Measurements from ENCODE around the gene TAX1BP3.

TAX1BP3 gene

DNA sequence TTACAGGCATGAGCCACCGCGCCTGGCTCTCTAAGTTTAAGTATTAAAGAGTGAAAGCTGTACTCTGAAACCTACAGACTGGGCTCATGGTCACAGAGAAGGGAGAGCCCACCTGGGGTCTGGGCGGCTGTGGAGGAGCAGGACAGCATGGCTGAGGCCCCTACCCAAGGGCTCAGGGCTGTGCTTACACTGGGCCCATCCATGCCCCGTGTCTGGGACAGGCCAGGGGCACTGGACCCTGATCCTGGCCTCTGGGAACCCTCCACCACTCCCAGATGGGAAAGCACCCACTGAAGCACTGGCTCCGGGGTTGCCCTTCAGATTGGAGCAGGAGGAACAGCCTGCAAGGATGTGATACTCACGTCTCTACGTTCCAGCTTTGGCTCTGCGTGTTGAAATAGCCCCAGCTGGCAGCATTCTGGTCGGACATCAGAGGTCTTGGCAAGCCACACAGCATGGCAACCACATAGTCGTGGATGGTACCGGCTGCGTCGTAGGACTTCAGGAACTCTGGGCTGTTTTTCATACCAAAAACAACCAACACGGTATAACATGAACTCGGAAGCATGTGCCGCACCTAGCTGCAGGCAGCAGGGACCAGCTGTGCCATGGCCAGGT, 45.3 kb downstream of the TAX1BP3 start:
- DNase-seq, result no peak

DNA sequence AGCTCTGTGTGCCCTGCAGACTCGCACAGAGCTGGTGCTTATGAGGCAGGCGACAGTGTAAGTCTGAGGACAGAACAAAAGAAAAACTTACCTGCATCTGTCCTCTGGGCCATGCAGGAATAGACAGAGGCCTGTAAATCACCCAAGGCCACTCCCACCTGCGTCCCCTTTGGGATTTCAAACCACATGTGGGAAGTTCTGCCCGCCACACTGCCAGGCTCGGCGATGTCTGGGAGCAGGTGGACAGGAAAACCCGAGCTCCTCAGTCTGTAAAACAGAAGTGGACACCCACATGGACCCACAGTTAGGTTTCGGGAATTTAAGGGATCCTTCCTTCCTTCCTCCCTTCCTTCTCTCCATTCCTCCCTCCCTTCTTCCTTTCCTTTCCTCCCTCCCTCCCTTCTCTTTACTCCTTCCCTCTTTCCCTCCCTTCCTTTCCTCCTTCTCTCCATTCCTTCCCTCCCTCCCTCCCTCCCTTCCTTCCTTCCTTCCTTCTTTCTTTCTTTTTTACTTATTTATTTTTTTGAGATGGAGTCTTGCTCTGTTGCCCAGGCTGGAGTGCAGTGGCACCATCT, 47.1 kb downstream of the TAX1BP3 start:
- DNase-seq, result no peak

DNA sequence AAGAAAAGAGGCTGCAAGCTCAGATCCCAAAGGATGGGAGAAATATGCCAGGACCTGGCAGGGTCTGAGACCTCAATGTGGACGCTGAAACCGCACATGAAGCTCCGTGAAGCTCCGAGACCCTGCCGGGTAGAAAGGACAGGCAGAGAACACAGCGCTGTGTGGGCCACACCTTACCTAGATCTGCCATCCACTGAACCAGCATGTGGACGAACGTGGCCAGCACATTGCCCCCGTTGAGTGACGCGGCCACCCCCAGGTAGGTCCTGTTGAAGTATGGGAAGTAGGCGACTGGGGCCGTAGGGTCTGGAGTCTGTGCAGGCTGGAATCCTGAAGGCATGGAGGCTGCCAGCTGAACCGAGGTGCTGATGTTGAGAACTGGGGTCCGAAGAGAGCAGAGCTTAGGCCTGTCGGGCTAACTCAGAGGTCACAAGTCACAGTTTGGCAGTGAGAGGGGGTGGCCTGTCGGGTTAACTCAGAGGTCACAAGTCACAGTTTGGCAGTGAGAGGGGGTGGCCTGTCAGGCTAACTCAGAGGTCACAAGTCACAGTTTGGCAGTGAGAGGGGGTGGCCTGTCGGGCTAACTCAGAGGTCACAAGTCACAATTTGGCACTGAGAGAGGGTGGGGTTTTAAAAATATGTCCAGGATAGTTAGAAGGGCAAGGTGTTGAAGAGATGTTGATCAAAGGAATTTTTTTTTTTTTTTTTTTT, 53.1 kb downstream of the TAX1BP3 start:
- no peak for DNase-seq

DNA sequence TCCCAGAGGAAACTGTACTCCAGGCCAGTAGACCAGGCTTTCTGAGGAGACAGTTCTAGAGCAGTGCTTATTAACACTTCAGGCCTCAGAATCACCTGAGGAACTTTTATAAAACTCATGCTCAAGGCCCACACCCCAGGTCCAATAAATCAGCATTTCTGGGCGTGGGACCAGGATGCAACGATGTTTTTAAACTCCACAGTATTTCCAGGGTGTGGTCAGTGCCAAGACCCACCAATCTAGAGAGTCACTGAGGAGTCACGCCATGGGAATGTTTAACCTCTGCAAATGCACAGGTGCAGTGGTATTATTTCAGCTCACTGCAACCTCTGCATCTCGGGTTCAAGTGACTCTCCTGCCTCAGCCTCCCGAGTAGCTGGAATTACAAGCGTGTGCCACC, 55.3 kb downstream of the TAX1BP3 start:
- no peak for DNase-seq
